GM13976 (cell line): ENCODE data around the gene GABRB1.

Experiments used
- DNase-seq: peaks from one replicate; pipeline ENCODE4 v3.0.0; 2012; ENCODE audit warnings: low spot score
- in situ Hi-C: fragments of 300-500 bp; cut with MboI; formaldehyde crosslinking; loops from one replicate; pipeline ENCODE4 v1.12.0; 2022; ENCODE audit warnings: low sequenced_read_pairs, mixed read lengths, inconsistent platforms; ENCODE audit not compliant: unreplicated experiment
- TF ChIP-seq, protein P1 (sequence below): IDR thresholded peaks from 2 replicates; pipeline ENCODE4 v1.5.1; 2012; ENCODE audit warnings: borderline replicate concordance, mild to moderate bottlenecking; ENCODE audit not compliant: insufficient read depth; ENCODE audit errors: extremely low read depth, missing control alignments, control extremely low read depth

Gene GABRB1

DNA sequence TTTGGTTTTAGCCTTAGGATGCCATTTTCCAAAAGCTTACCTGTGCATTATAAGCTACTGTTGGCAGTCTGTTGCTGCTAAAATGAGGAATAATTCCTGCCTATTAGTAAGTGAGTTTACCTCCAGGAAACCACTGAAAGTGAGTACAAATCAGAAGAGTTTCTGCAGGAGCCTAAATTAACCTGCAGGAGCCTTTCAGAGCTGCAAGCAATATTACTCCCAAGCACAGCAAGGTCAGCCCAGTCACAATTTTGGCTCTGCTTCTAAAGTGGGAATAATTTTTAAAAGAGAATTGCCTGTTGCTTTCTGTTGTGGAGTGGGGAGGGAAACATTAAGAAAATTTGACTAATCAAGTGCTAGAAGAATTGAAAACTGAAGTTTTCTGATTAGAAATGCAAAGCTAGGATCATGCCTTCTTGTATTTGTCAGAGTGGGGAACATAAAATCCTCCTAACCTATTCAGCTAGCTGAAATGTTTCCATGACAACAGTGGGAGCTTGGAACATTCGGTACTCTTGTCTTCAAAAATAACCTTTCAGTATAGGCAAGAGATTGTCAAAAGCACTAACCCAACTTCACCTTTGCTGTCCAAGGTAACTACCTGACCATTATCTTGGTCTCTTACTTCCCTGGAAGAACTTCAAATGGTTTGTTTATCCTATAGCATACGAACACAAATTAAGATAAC lies 239.0 kb downstream of the GABRB1 start:
- in situ Hi-C loops, result no loop called here
- DNase-seq, result no peak
- TF ChIP-seq, protein P1, sequence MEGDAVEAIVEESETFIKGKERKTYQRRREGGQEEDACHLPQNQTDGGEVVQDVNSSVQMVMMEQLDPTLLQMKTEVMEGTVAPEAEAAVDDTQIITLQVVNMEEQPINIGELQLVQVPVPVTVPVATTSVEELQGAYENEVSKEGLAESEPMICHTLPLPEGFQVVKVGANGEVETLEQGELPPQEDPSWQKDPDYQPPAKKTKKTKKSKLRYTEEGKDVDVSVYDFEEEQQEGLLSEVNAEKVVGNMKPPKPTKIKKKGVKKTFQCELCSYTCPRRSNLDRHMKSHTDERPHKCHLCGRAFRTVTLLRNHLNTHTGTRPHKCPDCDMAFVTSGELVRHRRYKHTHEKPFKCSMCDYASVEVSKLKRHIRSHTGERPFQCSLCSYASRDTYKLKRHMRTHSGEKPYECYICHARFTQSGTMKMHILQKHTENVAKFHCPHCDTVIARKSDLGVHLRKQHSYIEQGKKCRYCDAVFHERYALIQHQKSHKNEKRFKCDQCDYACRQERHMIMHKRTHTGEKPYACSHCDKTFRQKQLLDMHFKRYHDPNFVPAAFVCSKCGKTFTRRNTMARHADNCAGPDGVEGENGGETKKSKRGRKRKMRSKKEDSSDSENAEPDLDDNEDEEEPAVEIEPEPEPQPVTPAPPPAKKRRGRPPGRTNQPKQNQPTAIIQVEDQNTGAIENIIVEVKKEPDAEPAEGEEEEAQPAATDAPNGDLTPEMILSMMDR, result no peak

DNA sequence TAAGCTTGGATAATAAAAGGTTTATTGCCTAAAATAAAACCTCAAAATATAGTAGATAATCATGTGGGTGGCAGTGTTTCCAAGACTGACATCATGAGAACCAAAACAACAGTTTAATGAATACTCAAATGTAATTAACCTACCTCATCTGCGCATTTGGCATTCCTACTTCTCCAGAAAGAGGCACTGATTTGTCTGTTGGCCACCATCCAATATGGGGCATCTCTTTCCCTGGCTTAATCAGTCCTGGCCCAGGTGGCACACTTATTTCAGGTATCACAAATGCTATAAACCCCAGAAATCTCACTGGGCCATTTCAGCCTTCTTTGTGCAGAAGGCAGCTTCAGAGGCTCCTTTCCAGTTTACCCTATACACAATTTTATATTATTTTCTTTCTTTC lies 239.9 kb downstream of the GABRB1 start:
- in situ Hi-C loops, result no loop called here
- TF ChIP-seq, protein P1, result no peak
- DNase-seq, result no peak

DNA sequence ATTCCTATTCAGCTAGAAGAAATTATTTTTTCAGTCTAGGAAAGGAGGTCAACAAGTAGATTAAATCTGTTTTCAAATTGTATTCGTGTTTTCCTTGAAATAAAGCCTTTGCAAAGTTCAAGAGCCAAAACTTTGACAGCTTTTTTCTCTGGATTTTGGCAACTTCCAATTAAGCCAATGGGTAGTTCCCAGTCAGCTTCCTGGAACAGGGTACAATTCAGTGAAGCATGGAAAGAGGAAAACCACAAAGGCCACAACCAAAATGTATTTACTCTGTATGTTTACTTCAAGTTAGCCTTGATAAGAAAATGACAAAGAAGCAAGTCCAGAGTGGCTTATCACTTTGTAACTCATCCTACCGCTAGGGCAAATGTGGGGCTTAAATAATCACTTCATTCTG lies 243.5 kb downstream of the GABRB1 start:
- no peak for DNase-seq
- in situ Hi-C loops, result no loop called here
- TF ChIP-seq, protein P1, result no peak

DNA sequence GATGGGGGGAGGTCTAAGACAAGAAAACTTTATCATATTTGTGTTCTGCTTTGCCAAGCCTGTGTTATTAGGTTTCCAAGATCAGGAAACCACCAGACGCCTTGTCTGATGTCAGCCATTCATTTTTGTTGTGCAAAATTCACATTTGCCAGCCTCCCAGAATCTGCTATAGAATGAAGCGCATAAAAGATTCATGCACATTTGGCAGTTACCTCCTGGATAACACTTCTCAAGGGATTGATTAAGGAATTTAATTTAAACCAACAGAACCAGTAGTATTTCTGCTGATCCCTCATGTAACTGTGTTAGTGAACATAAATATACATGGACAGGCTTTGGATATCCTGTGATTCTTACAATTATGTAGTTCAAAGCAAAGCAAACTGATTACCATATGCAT lies 244.2 kb downstream of the GABRB1 start:
- TF ChIP-seq, protein P1, result no peak
- in situ Hi-C loops, result no loop called here
- no peak for DNase-seq

DNA sequence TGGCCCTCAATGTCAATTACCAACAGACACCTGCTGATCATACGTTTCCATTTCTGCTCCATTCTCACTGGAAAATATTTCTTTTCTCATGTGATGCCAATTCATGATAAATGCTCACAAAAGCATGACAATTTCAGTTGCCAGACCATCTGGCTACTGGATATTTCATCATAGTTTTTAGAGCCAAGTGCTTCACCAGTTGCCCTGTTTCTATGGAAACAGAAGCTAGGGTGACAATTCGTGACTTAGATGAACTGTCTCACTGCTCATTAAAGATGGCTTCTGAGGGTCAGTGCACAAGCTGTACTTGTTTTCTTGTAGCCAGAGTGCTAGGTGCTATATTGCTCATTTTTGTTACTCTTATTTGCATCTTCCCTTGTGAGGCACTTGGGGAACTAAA lies 247.3 kb downstream of the GABRB1 start:
- in situ Hi-C loops, result no loop called here
- no peak for DNase-seq
- TF ChIP-seq, protein P1, result no peak

DNA sequence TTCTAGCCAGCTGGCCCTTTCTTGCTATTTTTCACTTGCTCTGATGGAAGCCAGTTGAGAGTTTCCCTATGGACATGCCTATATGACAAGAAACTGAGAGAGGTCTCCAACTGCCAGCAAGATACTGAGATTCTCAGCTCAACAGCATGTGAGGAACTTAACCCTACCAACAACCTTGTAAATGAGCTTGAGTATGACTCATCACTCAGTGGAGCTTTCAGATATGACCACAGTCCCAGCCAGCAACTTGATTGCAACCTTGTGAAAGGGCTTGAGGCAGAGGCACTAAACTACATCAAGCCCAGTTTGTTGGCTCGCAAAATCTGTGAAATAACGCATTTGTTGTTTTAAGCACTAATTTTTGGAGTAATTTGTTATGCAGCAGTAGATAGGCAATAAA lies 256.4 kb downstream of the GABRB1 start:
- TF ChIP-seq, protein P1, result no peak
- in situ Hi-C loops, result no loop called here
- DNase-seq, result peak; percentile 26
